Brain microvascular endothelial cell (primary cell): ENCODE data around the gene MAX.

Experiments used
- DNase-seq: peaks from one replicate; pipeline ENCODE4 v3.0.0-alpha.2; 2020
- H3K27ac ChIP-seq: fragments of 250-450 bp; sonication (Bioruptor Pico); 2 replicates; pipeline ENCODE4 v1.5.1; 2020; ENCODE audit warnings: mild to moderate bottlenecking, moderate library complexity
- H3K27me3 ChIP-seq: fragments of 250-450 bp; sonication (Bioruptor Pico); replicated peaks from 2 replicates; pipeline ENCODE4 v1.5.1; 2020; ENCODE audit warnings: mild to moderate bottlenecking
- H3K36me3 ChIP-seq: fragments of 250-450 bp; sonication (Bioruptor Pico); replicated peaks from 2 replicates; pipeline ENCODE4 v1.5.1; 2020; ENCODE audit warnings: mild to moderate bottlenecking
- H3K4me3 ChIP-seq: 2 replicates; pipeline ENCODE4 v1.5.1; 2011; ENCODE audit warnings: low read depth, mild to moderate bottlenecking, control low read depth, low read length, moderate library complexity
- CTCF ChIP-seq: IDR thresholded peaks from 2 replicates; pipeline ENCODE4 v1.5.1; 2011; ENCODE audit warnings: low read depth, mild to moderate bottlenecking, moderate library complexity, low read length, control low read depth, inconsistent platforms; ENCODE audit errors: missing control alignments
- in situ Hi-C: cut with HindIII; loops from 2 replicates; pipeline ENCODE4 v1.10.0; 2017; ENCODE audit warnings: low sequenced_read_pairs, low pct_ligation_motif_present

MAX gene

GRCh38 chr14:65103150-65103760, 938 bp upstream of the MAX start:
- peak; percentile 13 for TF ChIP-seq CTCF
- in situ Hi-C loops, result no loop called here
- peak; percentile 12 for DNase-seq
- Histone ChIP-seq H3K4me3 (peak overlapping the region; percentile 81), H3K36me3 (no peaks in the 10 kb centered on the region), H3K27me3 (no peaks in the 10 kb centered on the region), H3K27ac (peak overlapping the region; percentile 70)

- no peak for TF ChIP-seq CTCF
- no peaks in the 10 kb centered on the region for H3K27me3 ChIP-seq
- H3K4me3 ChIP-seq, result peak overlapping the region; percentile 81
- no peak for DNase-seq
- peak overlapping the region; percentile 75 for H3K27ac ChIP-seq
- peaks cover 3% of the 10 kb centered on the region for H3K36me3 ChIP-seq
- in situ Hi-C loops, result no loop called here
Observed at GRCh38 chr14:65101631-65102440, 481 bp downstream of the MAX start.

GRCh38 chr14:65100922-65101541, 1.3 kb downstream of the MAX start:
- no peak for DNase-seq
- Histone ChIP-seq H3K4me3 (peak overlapping the region; percentile 81), H3K27ac (no peak overlapping the region), H3K36me3 (peaks cover 3% of the 10 kb centered on the region), H3K27me3 (no peaks in the 10 kb centered on the region)
- TF ChIP-seq CTCF, result no peak
- in situ Hi-C loops, result no loop called here

- H3K27ac ChIP-seq, result no peak overlapping the region
- H3K4me3 ChIP-seq, result no peak overlapping the region
Observed at GRCh38 chr14:65098586-65098985, 3.7 kb downstream of the MAX start.

GRCh38 chr14:65096323-65097089, 5.8 kb downstream of the MAX start:
- peak; percentile 31 for DNase-seq
- in situ Hi-C loops, result no loop called here

More at GRCh38 chr14:65098586-65098985, 3.7 kb downstream of the MAX start:
- Histone ChIP-seq H3K27me3 (no peaks in the 10 kb centered on the region), H3K36me3 (peaks cover 14% of the 10 kb centered on the region)
- in situ Hi-C loops, result no loop called here
- DNase-seq, result no peak
- TF ChIP-seq CTCF, result no peak

More at GRCh38 chr14:65096323-65097089, 5.8 kb downstream of the MAX start:
- TF ChIP-seq CTCF, result no peak
- no peak overlapping the region for H3K27ac ChIP-seq
- H3K27me3 ChIP-seq, result no peaks in the 10 kb centered on the region
- no peak overlapping the region for H3K4me3 ChIP-seq
- peaks cover 35% of the 10 kb centered on the region for H3K36me3 ChIP-seq
